K562 (cell line): ENCODE measurements around the gene ZBTB7A.

ENCODE experiments used
- POLR2A ChIP-seq: fragments of 450-650 bp; conservative IDR thresholded peaks from 2 replicates; pipeline ENCODE4 v1.6.1; 2016
- UBTF ChIP-seq, 2 experiments: IDR thresholded peaks; 2 replicates each; pipeline ENCODE4 v1.6.1; 2012; ENCODE audit warnings: improper control_type of control experiment in 2 of 2, low read depth in 2 of 2, low read length in 2 of 2, borderline replicate concordance in 1 of 2

- no peak for TF ChIP-seq UBTF (IDR thresholded peaks at IDR 0.05; ENCODE audit: borderline replicate concordance in 1 of 2, low read depth in 2 of 2, low read length in 2 of 2)
- TF ChIP-seq POLR2A = no peak
Measured at GRCh38 chr19:4027146-4027545, 39.6 kb downstream of the ZBTB7A start.
